Liver (tissue), 3 donors: Measurements from ENCODE around the gene SPDEF.

ENCODE experiments used
- EGR1 ChIP-seq, 2 donors: IDR thresholded peaks; 2 replicates each; pipeline ENCODE4 v1.6.1; 2016 to 2018; ENCODE audit warnings: antibody characterized with exemption in 2 of 2, low read depth in 2 of 2
- FOXA1 ChIP-seq: IDR thresholded peaks from 2 replicates; pipeline ENCODE4 v1.6.1; 2016; ENCODE audit warnings: antibody characterized with exemption
- FOXA2 ChIP-seq: IDR thresholded peaks from 2 replicates; pipeline ENCODE4 v1.6.1; 2016; ENCODE audit warnings: antibody characterized with exemption
- GABPA ChIP-seq, 2 donors: IDR thresholded peaks in 1 of 2; conservative IDR thresholded peaks in 1 of 2; 2 replicates each; pipeline ENCODE4 v1.6.1; 2016; ENCODE audit warnings: antibody characterized with exemption in 2 of 2, mild to moderate bottlenecking in 1 of 2, moderate library complexity in 1 of 2
- RXRA ChIP-seq, 2 donors: IDR thresholded peaks; 2 replicates each; pipeline ENCODE4 v1.6.1; 2017 to 2018; ENCODE audit warnings: antibody characterized with exemption in 2 of 2, mild to moderate bottlenecking in 1 of 2
- SP1 ChIP-seq: IDR thresholded peaks from 2 replicates; pipeline ENCODE4 v1.6.1; 2018; ENCODE audit warnings: antibody characterized with exemption, mild to moderate bottlenecking
- TAF1 ChIP-seq: conservative IDR thresholded peaks from 2 replicates; pipeline ENCODE4 v1.6.1; 2016; ENCODE audit warnings: antibody characterized with exemption, mild to moderate bottlenecking
- YY1 ChIP-seq: IDR thresholded peaks from 2 replicates; pipeline ENCODE4 v1.6.1; 2016; ENCODE audit warnings: antibody characterized with exemption, mild to moderate bottlenecking
- TF ChIP-seq, protein P1 (sequence below): fragments of 150-350 bp; IDR thresholded peaks from 2 replicates; pipeline ENCODE4 v1.5.1; 2017; ENCODE audit warnings: improper control_type of control experiment, low read depth, low read length; ENCODE audit not compliant: missing input control
- TF ChIP-seq, protein P2 (sequence below): IDR thresholded peaks from 2 replicates; pipeline ENCODE4 v1.6.1; 2016; ENCODE audit warnings: antibody characterized with exemption
- TF ChIP-seq, protein P3 (sequence below): IDR thresholded peaks from 2 replicates; pipeline ENCODE4 v1.6.1; 2016; ENCODE audit warnings: antibody characterized with exemption
- TF ChIP-seq, protein P4 (sequence below): IDR thresholded peaks from 2 replicates; pipeline ENCODE4 v1.6.1; 2016; ENCODE audit warnings: antibody characterized with exemption, mild to moderate bottlenecking
- TF ChIP-seq, protein P5 (sequence below): IDR thresholded peaks from 2 replicates; pipeline ENCODE4 v1.6.1; 2016; ENCODE audit warnings: antibody characterized with exemption
- donor health status: healthy.
- donor health status: healthy.

DNA sequence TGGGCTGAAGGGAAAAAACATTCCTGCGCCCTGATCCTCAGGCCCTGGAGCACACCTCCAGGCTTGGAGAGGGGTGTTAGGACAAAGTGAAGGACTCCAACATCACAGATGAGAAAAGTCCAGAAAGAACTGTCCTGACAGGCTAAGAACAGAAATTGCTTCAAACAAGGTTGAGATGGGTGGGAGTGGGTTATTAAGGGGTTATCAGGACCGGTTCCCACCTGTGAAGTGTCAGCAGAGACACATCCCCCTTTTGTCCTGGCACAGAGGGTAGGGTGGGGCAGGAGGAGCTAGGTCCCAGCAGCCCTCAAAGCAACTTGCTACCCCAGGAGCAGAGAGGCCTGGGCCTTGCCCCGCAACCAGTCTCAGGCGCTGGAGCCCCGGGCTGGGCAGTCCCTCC, 3.5 kb downstream of the SPDEF start:
- TF ChIP-seq, protein P1, sequence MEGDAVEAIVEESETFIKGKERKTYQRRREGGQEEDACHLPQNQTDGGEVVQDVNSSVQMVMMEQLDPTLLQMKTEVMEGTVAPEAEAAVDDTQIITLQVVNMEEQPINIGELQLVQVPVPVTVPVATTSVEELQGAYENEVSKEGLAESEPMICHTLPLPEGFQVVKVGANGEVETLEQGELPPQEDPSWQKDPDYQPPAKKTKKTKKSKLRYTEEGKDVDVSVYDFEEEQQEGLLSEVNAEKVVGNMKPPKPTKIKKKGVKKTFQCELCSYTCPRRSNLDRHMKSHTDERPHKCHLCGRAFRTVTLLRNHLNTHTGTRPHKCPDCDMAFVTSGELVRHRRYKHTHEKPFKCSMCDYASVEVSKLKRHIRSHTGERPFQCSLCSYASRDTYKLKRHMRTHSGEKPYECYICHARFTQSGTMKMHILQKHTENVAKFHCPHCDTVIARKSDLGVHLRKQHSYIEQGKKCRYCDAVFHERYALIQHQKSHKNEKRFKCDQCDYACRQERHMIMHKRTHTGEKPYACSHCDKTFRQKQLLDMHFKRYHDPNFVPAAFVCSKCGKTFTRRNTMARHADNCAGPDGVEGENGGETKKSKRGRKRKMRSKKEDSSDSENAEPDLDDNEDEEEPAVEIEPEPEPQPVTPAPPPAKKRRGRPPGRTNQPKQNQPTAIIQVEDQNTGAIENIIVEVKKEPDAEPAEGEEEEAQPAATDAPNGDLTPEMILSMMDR = no peak
- TF ChIP-seq, protein P2, sequence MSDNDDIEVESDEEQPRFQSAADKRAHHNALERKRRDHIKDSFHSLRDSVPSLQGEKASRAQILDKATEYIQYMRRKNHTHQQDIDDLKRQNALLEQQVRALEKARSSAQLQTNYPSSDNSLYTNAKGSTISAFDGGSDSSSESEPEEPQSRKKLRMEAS = no peak
- TF ChIP-seq TAF1 = no peak
- TF ChIP-seq, protein P3, sequence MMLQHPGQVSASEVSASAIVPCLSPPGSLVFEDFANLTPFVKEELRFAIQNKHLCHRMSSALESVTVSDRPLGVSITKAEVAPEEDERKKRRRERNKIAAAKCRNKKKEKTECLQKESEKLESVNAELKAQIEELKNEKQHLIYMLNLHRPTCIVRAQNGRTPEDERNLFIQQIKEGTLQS = no peak
- no peak for TF ChIP-seq EGR1 (IDR thresholded peaks at IDR 0.05; ENCODE audit: low read depth in 2 of 2)
- TF ChIP-seq, protein P4, sequence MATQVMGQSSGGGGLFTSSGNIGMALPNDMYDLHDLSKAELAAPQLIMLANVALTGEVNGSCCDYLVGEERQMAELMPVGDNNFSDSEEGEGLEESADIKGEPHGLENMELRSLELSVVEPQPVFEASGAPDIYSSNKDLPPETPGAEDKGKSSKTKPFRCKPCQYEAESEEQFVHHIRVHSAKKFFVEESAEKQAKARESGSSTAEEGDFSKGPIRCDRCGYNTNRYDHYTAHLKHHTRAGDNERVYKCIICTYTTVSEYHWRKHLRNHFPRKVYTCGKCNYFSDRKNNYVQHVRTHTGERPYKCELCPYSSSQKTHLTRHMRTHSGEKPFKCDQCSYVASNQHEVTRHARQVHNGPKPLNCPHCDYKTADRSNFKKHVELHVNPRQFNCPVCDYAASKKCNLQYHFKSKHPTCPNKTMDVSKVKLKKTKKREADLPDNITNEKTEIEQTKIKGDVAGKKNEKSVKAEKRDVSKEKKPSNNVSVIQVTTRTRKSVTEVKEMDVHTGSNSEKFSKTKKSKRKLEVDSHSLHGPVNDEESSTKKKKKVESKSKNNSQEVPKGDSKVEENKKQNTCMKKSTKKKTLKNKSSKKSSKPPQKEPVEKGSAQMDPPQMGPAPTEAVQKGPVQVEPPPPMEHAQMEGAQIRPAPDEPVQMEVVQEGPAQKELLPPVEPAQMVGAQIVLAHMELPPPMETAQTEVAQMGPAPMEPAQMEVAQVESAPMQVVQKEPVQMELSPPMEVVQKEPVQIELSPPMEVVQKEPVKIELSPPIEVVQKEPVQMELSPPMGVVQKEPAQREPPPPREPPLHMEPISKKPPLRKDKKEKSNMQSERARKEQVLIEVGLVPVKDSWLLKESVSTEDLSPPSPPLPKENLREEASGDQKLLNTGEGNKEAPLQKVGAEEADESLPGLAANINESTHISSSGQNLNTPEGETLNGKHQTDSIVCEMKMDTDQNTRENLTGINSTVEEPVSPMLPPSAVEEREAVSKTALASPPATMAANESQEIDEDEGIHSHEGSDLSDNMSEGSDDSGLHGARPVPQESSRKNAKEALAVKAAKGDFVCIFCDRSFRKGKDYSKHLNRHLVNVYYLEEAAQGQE = no peak
- no peak for TF ChIP-seq YY1
- TF ChIP-seq, protein P5, sequence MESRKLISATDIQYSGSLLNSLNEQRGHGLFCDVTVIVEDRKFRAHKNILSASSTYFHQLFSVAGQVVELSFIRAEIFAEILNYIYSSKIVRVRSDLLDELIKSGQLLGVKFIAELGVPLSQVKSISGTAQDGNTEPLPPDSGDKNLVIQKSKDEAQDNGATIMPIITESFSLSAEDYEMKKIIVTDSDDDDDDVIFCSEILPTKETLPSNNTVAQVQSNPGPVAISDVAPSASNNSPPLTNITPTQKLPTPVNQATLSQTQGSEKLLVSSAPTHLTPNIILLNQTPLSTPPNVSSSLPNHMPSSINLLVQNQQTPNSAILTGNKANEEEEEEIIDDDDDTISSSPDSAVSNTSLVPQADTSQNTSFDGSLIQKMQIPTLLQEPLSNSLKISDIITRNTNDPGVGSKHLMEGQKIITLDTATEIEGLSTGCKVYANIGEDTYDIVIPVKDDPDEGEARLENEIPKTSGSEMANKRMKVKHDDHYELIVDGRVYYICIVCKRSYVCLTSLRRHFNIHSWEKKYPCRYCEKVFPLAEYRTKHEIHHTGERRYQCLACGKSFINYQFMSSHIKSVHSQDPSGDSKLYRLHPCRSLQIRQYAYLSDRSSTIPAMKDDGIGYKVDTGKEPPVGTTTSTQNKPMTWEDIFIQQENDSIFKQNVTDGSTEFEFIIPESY = no peak
- TF ChIP-seq GABPA (IDR thresholded peaks at IDR 0.05 in 1 of 2, conservative IDR thresholded peaks at IDR 0.05 in 1 of 2) = no peak
- no peak for TF ChIP-seq FOXA2
- TF ChIP-seq FOXA1 = no peak
- no peak for TF ChIP-seq SP1
- no peak for TF ChIP-seq RXRA (IDR thresholded peaks at IDR 0.05)
